OCI-LY7 (cell line): ENCODE data around the gene BCAP29. TPM values are rescaled to one million over a fixed set of nuclear protein-coding genes. Genes with fewer than 3 reads are reported as not detected.
"Not testable (repeated sequence)": the region's sequence is repeated elsewhere in the genome, so short reads cannot be mapped to it uniquely, and the experiment has no call there.

Source experiments
- BruUV-seq: library from RNA; stranded (reverse); fragments of 400-500 nt; replicated peaks from 2 replicates; lab custom pipeline; 2021; lab: Mats Ljungman, UMichigan
- CTCF ChIA-PET: fragments of 300-600 bp; sonication (Branson Sonifier 250); formaldehyde crosslinking; loops from one replicate; lab custom pipeline; 2022; ENCODE audit warnings: antibody characterized with exemption; ENCODE audit not compliant: unreplicated experiment; lab: Charles Lee
- POLR2A ChIA-PET: fragments of 300-600 bp; sonication (Branson Sonifier 250); formaldehyde crosslinking; loops from one replicate; lab custom pipeline; 2022; ENCODE audit warnings: antibody characterized with exemption; lab: Charles Lee
- DNase-seq: peaks from one replicate; pipeline ENCODE4 v3.0.0-alpha.2; 2015; ENCODE audit warnings: low spot score
- H2AFZ ChIP-seq: fragments of 200-600 bp; sonication (generic), shearing (Covaris generic); 2 replicates; pipeline ENCODE4 v1.6.1; 2014; ENCODE audit warnings: mild to moderate bottlenecking, antibody characterized with exemption, low read length, moderate library complexity
- H3K27ac ChIP-seq: fragments of 200-600 bp; sonication (generic); 2 replicates; pipeline ENCODE4 v1.5.1; 2014; ENCODE audit warnings: mixed run types, low read depth, mild to moderate bottlenecking, moderate library complexity, low read length, inconsistent platforms; ENCODE audit not compliant: poor library complexity, severe bottlenecking
- H3K36me3 ChIP-seq: fragments of 200-600 bp; sonication (generic); 2 replicates; pipeline ENCODE4 v1.6.1; 2014; ENCODE audit warnings: mild to moderate bottlenecking, antibody characterized with exemption, low read length, moderate library complexity, mixed read lengths; ENCODE audit not compliant: insufficient read depth
- H3K4me1 ChIP-seq: fragments of 200-600 bp; sonication (generic); 2 replicates; pipeline ENCODE4 v1.5.1; 2014; ENCODE audit warnings: mild to moderate bottlenecking, low read length; ENCODE audit not compliant: insufficient read depth, poor library complexity, severe bottlenecking
- H3K4me2 ChIP-seq: fragments of 200-600 bp; sonication (generic); 2 replicates; pipeline ENCODE4 v1.6.1; 2014; ENCODE audit warnings: mild to moderate bottlenecking, low read length
- H3K4me3 ChIP-seq: fragments of 200-600 bp; sonication (generic); 2 replicates; pipeline ENCODE4 v1.5.1; 2014; ENCODE audit warnings: mild to moderate bottlenecking, low read depth, low read length; ENCODE audit not compliant: poor library complexity, severe bottlenecking
- H3K79me2 ChIP-seq: fragments of 200-600 bp; sonication (generic); 2 replicates; pipeline ENCODE4 v1.6.1; 2016; ENCODE audit warnings: low read depth, mild to moderate bottlenecking, low read length, moderate library complexity, mixed read lengths; ENCODE audit not compliant: insufficient read depth
- H3K9me2 ChIP-seq: fragments of 200-600 bp; sonication (generic); 2 replicates; pipeline ENCODE4 v1.6.1; 2016; ENCODE audit warnings: mild to moderate bottlenecking, low read length, mixed read lengths; ENCODE audit not compliant: insufficient read depth
- H3K9me3 ChIP-seq: fragments of 200-600 bp; sonication (generic); 2 replicates; pipeline ENCODE4 v1.6.1; 2014; ENCODE audit warnings: mild to moderate bottlenecking, mixed run types, low read length, mixed read lengths
- H4K20me1 ChIP-seq: fragments of 200-600 bp; sonication (generic); 2 replicates; pipeline ENCODE4 v1.6.1; 2014; ENCODE audit warnings: mild to moderate bottlenecking, antibody characterized with exemption, low read length, moderate library complexity, mixed read lengths; ENCODE audit not compliant: insufficient read depth
- CTCF ChIP-seq: fragments of 200-600 bp; sonication (generic); conservative IDR thresholded peaks from 2 replicates; pipeline ENCODE4 v1.5.1; 2014; ENCODE audit warnings: mild to moderate bottlenecking, antibody characterized with exemption, low read length, moderate library complexity, mixed read lengths
- EZH2phosphoT487 ChIP-seq: fragments of 200-600 bp; sonication (generic); IDR thresholded peaks from 2 replicates; pipeline ENCODE4 v1.6.1; 2018; ENCODE audit warnings: low read depth, borderline replicate concordance, mild to moderate bottlenecking, mixed run types, antibody characterized with exemption, low read length, moderate library complexity, mixed read lengths
- intact Hi-C: fragments of 100-400 bp; cut with micrococcal nuclease; formaldehyde crosslinking; loops from one replicate; pipeline ENCODE4 v1.10.0; 2022; ENCODE audit not compliant: unreplicated experiment
- total RNA-seq, 2 experiments: library from RNA; depleted of rRNA in 1 of 2; stranded (reverse); fragments of >200 nt in 1 of 2; shearing (Covaris generic) in 1 of 2; gene quantifications; 2 replicates each; pipeline ENCODE4 v1.2.3, GENCODE V29; 2014 to 2022

Gene BCAP29
- total RNA-seq, 2 experiments from 2014 or later, result 18.7 to 26.3 TPM

DNA sequence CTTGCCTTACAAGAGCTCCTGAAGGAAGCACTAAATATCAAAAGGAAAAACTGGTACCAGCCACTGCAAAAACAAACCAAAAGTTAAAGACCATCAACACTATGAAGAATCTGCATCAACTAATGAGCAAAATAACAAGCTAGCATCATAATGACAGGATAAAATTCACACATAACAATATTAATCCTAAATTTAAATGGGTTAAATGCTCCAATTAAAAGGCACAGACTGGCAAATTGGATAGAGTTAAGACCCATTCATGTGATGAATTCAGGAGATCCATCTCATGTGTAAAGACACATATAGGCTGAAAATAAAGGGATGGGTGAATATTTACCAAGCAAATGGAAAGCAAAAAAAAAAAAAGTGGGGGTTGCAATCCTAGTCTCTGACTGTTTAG lies 45.9 kb upstream of the BCAP29 start:
- ChIA-PET POLR2A (no interaction called here), CTCF (no interaction called here)
- Histone ChIP-seq H2AFZ (no peak overlapping the region), H3K79me2 (no peaks in the 10 kb centered on the region), H3K9me3 (no peaks in the 10 kb centered on the region; the same call in 1 of the 2 replicates), H3K36me3 (peaks cover 15% of the 10 kb centered on the region), H3K4me3 (no peak overlapping the region), H3K4me2 (no peak overlapping the region), H3K4me1 (no peaks in the 10 kb centered on the region), H3K9me2 (no peaks in the 10 kb centered on the region), H3K27ac (no peak overlapping the region), H4K20me1 (no peaks in the 10 kb centered on the region)
- BruUV-seq, result no TSS peak
- no peak for TF ChIP-seq CTCF
- TF ChIP-seq EZH2phosphoT487, result no peak
- DNase-seq, result no peak
- intact Hi-C loops, result no loop called here

DNA sequence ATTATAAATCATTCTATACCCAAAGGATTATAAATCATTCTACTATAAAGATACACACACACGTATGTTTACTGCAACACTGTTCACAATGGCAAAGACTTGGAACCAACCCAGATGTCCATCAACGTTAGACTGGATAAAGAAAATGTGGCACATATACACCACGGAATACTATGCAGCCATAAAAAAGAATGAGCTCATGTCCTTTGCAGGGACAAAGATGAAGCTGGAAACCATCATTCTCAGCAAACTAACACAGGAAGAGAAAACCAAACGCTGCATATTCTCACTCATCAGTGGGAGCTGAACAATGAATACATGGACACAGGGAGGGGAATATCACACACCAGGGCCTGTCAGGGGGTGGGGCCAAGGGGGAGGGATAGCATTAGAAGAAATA lies 42.8 kb upstream of the BCAP29 start:
- H3K9me2 ChIP-seq, H3K4me3 ChIP-seq, H3K27ac ChIP-seq, H3K4me2 ChIP-seq, BruUV-seq, H3K9me3 ChIP-seq, H4K20me1 ChIP-seq, H3K79me2 ChIP-seq, CTCF ChIA-PET, H2AFZ ChIP-seq, DNase-seq, intact Hi-C loops, H3K4me1 ChIP-seq: not testable (repeated sequence)
- peaks cover 26% of the 10 kb centered on the region for H3K36me3 ChIP-seq
- POLR2A ChIA-PET, result interaction anchor here (1.0 kb wide), 1 partner anchor 61 kb away, joined by 3 read pairs; no protein-coding TSS in a partner anchor

- ChIA-PET CTCF (no interaction called here), POLR2A (interaction anchor here (0.6 to 1.0 kb wide), 3 partner anchors 21 to 404 kb away, joined by 3 to 5 read pairs (median 4); no protein-coding TSS in a partner anchor)
- H3K9me3 ChIP-seq, result no peaks in the 10 kb centered on the region; the same call in 1 of the 2 replicates
- H3K79me2 ChIP-seq, result no peaks in the 10 kb centered on the region
- DNase-seq, result no peak
- H3K4me3 ChIP-seq, result no peak overlapping the region
- intact Hi-C loops, result no loop called here
- H4K20me1 ChIP-seq, result no peaks in the 10 kb centered on the region
- peaks cover 29% of the 10 kb centered on the region for H3K36me3 ChIP-seq
- no peak overlapping the region for H2AFZ ChIP-seq
- H3K9me2 ChIP-seq, result no peaks in the 10 kb centered on the region
- no peak overlapping the region for H3K4me2 ChIP-seq
- TF ChIP-seq CTCF, result no peak
- TF ChIP-seq EZH2phosphoT487, result no peak
- BruUV-seq, result no TSS peak
- H3K27ac ChIP-seq, result no peak overlapping the region
- H3K4me1 ChIP-seq, result no peaks in the 10 kb centered on the region
Observed at GRCh38 chr7:107538001-107538400, 42.0 kb upstream of the BCAP29 start.
